Measurements from ENCODE around the gene COQ7.
A peak's percentile ranks its signal among the peaks of the same experiment; 100 is the strongest.

Gene COQ7

GRCh38 chr16:19094542-19095365 is 27.3 kb downstream of the COQ7 start:
- Histone ChIP-seq H3K36me3 (ENCODE audit: insufficient read depth, low read length) (no peaks in the 10 kb centered on the region), H4K20me1 (ENCODE audit: insufficient read depth, low read length) (no peaks in the 10 kb centered on the region), H3K79me2 (ENCODE audit: insufficient read depth, low read length) (no peaks in the 10 kb centered on the region), H3K27ac (ENCODE audit: low read depth, low read length, poor library complexity, severe bottlenecking) (no peak overlapping the region), H3K9me2 (ENCODE audit: low read depth, low read length) (no peaks in the 10 kb centered on the region), H3K27me3 (ENCODE audit: insufficient read depth, low read length) (no peaks in the 10 kb centered on the region), H3F3A (ENCODE audit: insufficient read depth, low read length) (no peaks in the 10 kb centered on the region), H3K4me2 (ENCODE audit: low read length) (no peak overlapping the region), H3K4me3 (ENCODE audit: low read depth, low read length, poor library complexity, severe bottlenecking) (no peak overlapping the region), H2AFZ (ENCODE audit: low read length) (peak overlapping the region; percentile 68; the same call in 1 of the 2 replicates), H3K9ac (ENCODE audit: low read length) (no peak overlapping the region), H3K4me1 (ENCODE audit: insufficient read depth, low read length, severe bottlenecking) (peaks cover 5% of the 10 kb centered on the region), H3K9me3 (ENCODE audit: low read length) (0 out of 2 replicates have a peak, but pooled peaks cover 3% of the 10 kb centered on the region)
- TF ChIP-seq EZH2 (IDR thresholded peaks at IDR 0.05; ENCODE audit: borderline replicate concordance, low read length) (no peak), CTCF (IDR thresholded peaks at IDR 0.05; ENCODE audit: low read length) (peak; percentile 9; the same call in 1 of the 2 replicates)

- H3K27ac ChIP-seq (ENCODE audit: low read depth, low read length, poor library complexity, severe bottlenecking) = no peak overlapping the region
- no peak overlapping the region for H2AFZ ChIP-seq (ENCODE audit: low read length)
- H3F3A ChIP-seq (ENCODE audit: insufficient read depth, low read length) = no peaks in the 10 kb centered on the region
- H3K9ac ChIP-seq (ENCODE audit: low read length) = no peak overlapping the region
- H3K27me3 ChIP-seq (ENCODE audit: insufficient read depth, low read length) = no peaks in the 10 kb centered on the region
- no peaks in the 10 kb centered on the region for H3K79me2 ChIP-seq (ENCODE audit: insufficient read depth, low read length)
- H3K4me2 ChIP-seq (ENCODE audit: low read length) = no peak overlapping the region
- no peaks in the 10 kb centered on the region for H3K36me3 ChIP-seq (ENCODE audit: insufficient read depth, low read length)
- peaks cover 5% of the 10 kb centered on the region for H3K4me1 ChIP-seq (ENCODE audit: insufficient read depth, low read length, severe bottlenecking)
- H3K9me3 ChIP-seq (ENCODE audit: low read length) = 0 out of 2 replicates have a peak, but pooled peaks cover 3% of the 10 kb centered on the region
- no peak for TF ChIP-seq EZH2 (IDR thresholded peaks at IDR 0.05; ENCODE audit: borderline replicate concordance, low read length)
- TF ChIP-seq CTCF (IDR thresholded peaks at IDR 0.05; ENCODE audit: low read length) = no peak
- no peaks in the 10 kb centered on the region for H3K9me2 ChIP-seq (ENCODE audit: low read depth, low read length)
- no peaks in the 10 kb centered on the region for H4K20me1 ChIP-seq (ENCODE audit: insufficient read depth, low read length)
- H3K4me3 ChIP-seq (ENCODE audit: low read depth, low read length, poor library complexity, severe bottlenecking) = no peak overlapping the region
Observed at GRCh38 chr16:19095654-19096053, 28.2 kb downstream of the COQ7 start.

- Histone ChIP-seq H3K27me3 (ENCODE audit: insufficient read depth, low read length) (no peaks in the 10 kb centered on the region), H4K20me1 (ENCODE audit: insufficient read depth, low read length) (no peaks in the 10 kb centered on the region), H3K27ac (ENCODE audit: low read depth, low read length, poor library complexity, severe bottlenecking) (no peak overlapping the region), H3K79me2 (ENCODE audit: insufficient read depth, low read length) (no peaks in the 10 kb centered on the region), H3F3A (ENCODE audit: insufficient read depth, low read length) (no peaks in the 10 kb centered on the region), H3K9me3 (ENCODE audit: low read length) (0 out of 2 replicates have a peak, but pooled peaks cover 3% of the 10 kb centered on the region), H3K4me1 (ENCODE audit: insufficient read depth, low read length, severe bottlenecking) (peaks cover 5% of the 10 kb centered on the region), H3K4me2 (ENCODE audit: low read length) (no peak overlapping the region), H3K36me3 (ENCODE audit: insufficient read depth, low read length) (no peaks in the 10 kb centered on the region), H3K9ac (ENCODE audit: low read length) (no peak overlapping the region), H3K4me3 (ENCODE audit: low read depth, low read length, poor library complexity, severe bottlenecking) (no peak overlapping the region), H2AFZ (ENCODE audit: low read length) (no peak overlapping the region), H3K9me2 (ENCODE audit: low read depth, low read length) (no peaks in the 10 kb centered on the region)
- TF ChIP-seq CTCF (IDR thresholded peaks at IDR 0.05; ENCODE audit: low read length) (no peak), EZH2 (IDR thresholded peaks at IDR 0.05; ENCODE audit: borderline replicate concordance, low read length) (no peak)
Observed at GRCh38 chr16:19098173-19098572, 30.8 kb downstream of the COQ7 start.

Data from OCI-LY1 (cell line).